NCI-H748 treated with DMSO at 0.1 percent for 48 hours (cell line): ENCODE measurements around the gene ENTREP1.
"Not testable (repeated sequence)": the region's sequence is repeated elsewhere in the genome, so short reads cannot be mapped to it uniquely, and the experiment has no call there.

ENCODE experiments used
- DNase-seq: peaks from one replicate; lab custom pipeline; 2025; lab: John Stamatoyannopoulos, UW

The ENTREP1 gene

DNA sequence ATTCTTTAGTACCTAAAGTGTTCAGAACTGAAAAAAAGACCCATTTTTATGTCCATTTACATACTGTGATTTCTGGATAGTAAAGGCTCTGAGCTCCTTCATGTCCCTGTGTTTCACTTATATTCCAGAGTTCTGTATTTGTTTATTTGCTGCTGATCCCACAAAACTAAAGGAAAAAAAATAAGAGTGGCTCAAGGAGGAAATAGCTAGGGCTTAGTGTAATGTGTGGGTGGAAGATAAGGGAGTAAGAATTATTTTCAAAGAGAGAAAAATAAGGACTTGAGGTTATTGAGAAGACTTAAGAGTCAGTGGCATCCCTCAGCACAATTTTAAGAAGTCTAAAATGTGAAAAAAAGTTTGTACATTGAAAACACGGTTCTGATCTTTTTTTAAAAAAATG lies 46.0 kb downstream of the ENTREP1 start:
- DNase-seq = no peak

GRCh38 chr9:69376651-69377050 lies 51.6 kb downstream of the ENTREP1 start:
- DNase-seq = no peak

- no peak for DNase-seq
Measured at GRCh38 chr9:69377291-69377690, 52.3 kb downstream of the ENTREP1 start.

DNA sequence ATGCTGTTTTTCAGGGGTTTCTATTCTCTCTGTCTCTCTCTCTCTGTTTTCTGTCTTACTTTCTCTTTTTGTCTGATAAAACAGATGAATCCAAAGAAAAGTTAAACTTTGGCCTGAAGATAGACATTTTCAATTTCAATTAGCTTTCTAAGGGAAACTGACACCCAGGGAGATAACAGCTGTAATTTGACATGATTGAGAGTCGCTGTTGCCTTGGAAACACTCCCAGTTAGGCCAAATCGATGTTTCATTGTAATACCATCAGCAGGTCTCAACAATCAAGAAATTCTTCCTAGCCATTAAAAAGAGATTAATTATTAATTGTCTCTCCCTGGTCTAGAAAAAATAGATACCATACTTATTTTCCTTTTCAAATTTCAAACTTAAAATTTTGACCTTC lies 53.0 kb downstream of the ENTREP1 start:
- no peak for DNase-seq

DNA sequence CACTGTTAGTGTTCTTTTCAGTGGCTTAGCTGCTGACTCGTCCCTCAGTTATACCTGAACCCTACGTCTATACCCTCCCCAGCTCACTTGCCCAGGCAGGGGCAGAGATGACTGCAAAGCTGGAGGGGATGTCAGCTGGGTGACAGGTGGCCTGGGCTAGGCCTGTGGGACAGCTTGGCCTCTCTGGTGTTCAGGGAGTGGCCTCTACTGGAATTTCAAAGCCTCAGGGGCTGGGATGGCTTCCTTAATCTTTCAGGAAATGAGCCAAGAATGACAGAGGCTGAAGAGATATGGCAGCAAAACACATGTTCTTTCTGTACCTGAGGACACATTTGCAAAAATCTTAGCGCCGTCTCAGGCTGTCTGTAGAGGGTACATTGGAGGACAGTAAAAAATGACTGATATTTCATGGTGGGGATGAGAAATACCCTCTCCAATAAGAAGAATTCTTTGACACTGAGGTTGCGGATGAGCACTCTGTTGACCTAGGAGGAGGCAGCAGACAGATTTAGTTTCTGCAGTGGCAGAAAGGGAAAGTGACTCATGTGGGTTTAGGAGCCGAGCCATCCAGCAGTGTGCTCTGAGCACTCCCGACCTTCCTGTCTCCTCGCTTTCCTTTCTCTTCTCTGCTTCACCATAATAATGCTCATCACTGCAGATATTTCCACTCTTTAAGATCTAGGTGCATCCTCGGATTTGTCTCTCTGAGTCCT lies 54.4 kb downstream of the ENTREP1 start:
- DNase-seq = no peak

GRCh38 chr9:69380301-69380700 lies 55.3 kb downstream of the ENTREP1 start:
- DNase-seq = no peak

- no peak for DNase-seq
Measured at GRCh38 chr9:69380811-69381210, 55.8 kb downstream of the ENTREP1 start.

GRCh38 chr9:69382135-69382534 lies 57.1 kb downstream of the ENTREP1 start:
- DNase-seq = no peak

DNA sequence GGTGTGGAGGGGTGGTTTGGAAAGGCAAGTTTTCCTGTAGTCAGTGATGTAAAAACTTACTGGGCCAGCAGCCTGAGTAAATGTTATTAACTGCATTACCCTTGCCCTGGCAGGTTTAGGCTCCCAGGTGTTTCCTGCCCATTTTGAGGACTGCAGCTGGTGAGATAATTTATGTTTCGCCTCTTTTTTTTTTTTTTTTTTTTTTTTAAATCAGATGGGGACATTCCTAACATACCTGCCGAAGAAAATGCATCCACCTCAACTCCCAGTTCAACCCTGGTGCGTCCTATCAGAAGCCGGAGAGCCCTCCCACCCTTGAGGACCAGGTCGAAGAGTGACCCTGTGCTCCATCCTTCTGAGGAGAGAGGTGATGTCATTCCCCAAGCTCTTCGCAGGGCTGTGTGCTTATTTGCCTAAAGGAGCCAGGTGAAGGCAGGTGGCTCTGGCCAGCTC lies 60.6 kb downstream of the ENTREP1 start:
- no peak for DNase-seq

GRCh38 chr9:69386651-69387050 lies 61.6 kb downstream of the ENTREP1 start:
- DNase-seq = no peak

DNA sequence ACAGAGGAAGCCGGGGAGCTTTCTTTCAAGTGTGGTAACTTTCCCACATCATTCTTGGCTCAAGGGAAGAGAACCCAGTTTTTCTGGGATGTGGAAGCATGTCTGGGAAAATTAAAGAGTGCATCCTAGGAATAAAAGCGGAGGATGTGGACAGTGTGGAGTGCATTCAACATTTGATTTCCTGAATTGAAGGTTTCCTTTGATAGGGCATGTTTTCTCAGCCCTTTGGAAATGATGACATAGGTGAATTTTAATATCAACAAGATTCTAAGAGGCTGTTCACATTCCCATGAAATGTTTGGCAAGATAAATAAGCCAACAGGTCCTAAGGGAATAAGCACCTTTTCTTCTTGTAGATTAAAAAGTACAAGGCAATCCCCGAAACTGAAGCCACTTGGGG lies 63.6 kb downstream of the ENTREP1 start:
- no peak for DNase-seq

DNA sequence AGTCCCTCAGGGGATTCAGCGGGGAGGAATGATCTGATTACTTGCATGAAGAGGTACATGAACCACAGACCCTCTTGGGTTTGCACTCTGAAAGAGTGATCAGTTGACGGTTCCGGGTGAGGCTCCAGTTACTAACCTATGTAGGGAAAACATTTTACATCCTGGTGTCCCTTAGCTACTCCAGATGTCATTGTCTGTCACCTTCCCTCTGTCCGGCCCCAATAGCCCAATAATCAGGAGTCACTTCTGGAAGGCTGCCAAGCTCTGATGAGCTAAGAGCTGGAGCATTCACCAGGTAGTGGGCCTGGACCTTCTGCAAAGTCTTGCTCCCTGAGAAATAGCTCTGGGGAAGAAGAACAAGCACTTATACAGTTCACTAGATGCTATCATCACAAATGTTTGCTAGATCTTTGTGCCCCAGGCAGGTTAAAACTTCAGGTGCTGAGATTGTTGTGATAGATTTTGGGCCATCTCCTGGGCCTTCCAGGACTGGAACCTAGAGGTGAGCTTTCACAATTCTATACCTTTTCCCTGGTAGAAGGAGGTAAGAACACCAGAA lies 64.5 kb downstream of the ENTREP1 start:
- DNase-seq = peak; percentile 15

DNA sequence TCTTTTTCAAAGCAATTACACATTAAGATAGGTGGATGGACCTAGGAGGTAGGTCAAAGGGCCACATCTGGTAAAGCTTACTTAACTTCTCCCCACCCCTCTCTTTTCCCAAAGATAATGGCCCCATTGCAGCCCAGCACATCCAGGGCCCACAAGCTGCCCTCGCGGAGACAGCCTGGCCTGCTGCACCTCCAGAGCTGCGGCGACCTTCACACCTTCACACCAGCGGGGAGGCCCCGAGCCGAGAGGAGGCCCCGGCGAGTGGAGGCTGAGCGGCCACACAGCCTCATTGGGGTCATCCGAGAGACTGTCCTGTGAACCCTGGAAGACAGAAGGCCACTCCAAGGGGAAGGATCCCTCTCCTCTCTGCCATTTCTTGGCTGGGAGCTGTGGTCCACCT lies 66.5 kb downstream of the ENTREP1 start:
- DNase-seq = no peak

- DNase-seq = no peak
Measured at GRCh38 chr9:69391946-69392345, 66.9 kb downstream of the ENTREP1 start.

- no peak for DNase-seq
Measured at GRCh38 chr9:69392826-69393225, 67.8 kb downstream of the ENTREP1 start.

DNA sequence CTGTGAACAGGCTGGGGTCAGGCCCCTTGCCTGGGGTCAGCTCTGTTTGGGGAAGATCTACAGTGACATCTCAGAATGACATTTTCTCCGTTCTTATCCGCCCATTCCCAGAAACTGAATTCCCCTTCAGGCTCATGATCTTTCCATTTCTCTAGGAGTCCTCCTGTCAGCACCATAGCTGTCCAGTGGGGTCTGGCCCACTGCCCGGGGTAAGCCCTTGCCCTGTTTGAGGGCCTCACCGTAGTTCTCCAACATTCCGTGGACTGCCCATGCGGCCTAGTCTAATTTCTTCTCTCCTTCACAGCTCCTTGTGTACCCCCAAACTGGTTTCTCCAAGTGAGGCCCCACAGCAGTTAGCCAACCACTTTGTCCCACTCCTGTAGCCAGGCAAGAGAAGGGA lies 68.4 kb downstream of the ENTREP1 start:
- no peak for DNase-seq

- DNase-seq = no peak
Measured at GRCh38 chr9:69395718-69396117, 70.7 kb downstream of the ENTREP1 start.

- no peak for DNase-seq
Measured at GRCh38 chr9:69396759-69397158, 71.7 kb downstream of the ENTREP1 start.

GRCh38 chr9:69397384-69398214 lies 72.6 kb downstream of the ENTREP1 start:
- DNase-seq = no peak

DNA sequence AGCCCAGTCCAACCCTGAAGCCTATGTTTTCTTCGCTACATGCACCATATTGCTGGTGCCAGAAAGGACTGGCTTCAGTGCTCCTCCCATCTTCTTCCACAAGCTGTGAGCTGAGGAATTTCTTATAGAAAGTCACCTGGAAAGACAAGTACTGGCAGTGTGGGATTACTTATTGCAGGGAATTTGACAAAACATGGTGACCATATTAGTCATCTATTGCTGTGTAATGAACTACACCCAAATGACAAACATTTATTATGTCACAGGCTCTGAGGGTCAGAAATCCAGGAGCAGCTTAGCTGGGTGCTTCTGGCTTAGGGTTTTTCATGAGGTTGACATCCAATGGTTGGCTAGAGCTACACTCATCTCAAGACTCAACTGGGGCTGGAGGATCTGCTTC lies 75.5 kb downstream of the ENTREP1 start:
- DNase-seq = no peak

DNA sequence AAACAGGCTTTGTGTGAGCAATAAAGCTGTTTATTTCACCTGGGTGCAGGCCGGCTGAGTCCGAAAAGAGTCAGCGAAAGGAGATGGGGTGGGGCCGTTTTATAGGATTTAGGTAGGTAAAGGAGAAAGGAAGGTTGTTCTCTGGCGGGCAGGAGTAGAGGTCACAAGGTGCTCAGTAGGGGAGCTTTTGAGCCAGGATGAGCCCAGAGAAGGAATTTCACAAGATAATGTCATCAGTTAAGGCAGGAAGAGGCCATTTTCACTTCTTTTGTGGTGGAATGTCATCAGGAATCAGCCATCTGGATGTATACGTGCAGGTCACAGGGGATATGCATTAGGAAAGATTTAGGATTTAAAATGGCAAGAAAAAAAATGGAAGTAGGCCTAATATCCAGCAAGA lies 84.9 kb downstream of the ENTREP1 start:
- not testable (repeated sequence) for DNase-seq

GRCh38 chr9:69411246-69411645 lies 86.2 kb downstream of the ENTREP1 start:
- no peak for DNase-seq
